HK-2 (cell line): ENCODE results near the gene CACNA1H.

Source experiments
- DNase-seq: peaks from one replicate; pipeline ENCODE4 v3.0.0-alpha.2; 2018; ENCODE audit not compliant: unreplicated experiment

CACNA1H gene

GRCh38 chr16:1158456-1159324, 5.8 kb downstream of the CACNA1H start:
- no peak for DNase-seq

GRCh38 chr16:1159325-1159972, 6.5 kb downstream of the CACNA1H start:
- DNase-seq: no peak

GRCh38 chr16:1159973-1160772, 7.3 kb downstream of the CACNA1H start:
- peak; percentile 58 for DNase-seq

GRCh38 chr16:1160773-1161348, 8.0 kb downstream of the CACNA1H start:
- DNase-seq: no peak

DNA sequence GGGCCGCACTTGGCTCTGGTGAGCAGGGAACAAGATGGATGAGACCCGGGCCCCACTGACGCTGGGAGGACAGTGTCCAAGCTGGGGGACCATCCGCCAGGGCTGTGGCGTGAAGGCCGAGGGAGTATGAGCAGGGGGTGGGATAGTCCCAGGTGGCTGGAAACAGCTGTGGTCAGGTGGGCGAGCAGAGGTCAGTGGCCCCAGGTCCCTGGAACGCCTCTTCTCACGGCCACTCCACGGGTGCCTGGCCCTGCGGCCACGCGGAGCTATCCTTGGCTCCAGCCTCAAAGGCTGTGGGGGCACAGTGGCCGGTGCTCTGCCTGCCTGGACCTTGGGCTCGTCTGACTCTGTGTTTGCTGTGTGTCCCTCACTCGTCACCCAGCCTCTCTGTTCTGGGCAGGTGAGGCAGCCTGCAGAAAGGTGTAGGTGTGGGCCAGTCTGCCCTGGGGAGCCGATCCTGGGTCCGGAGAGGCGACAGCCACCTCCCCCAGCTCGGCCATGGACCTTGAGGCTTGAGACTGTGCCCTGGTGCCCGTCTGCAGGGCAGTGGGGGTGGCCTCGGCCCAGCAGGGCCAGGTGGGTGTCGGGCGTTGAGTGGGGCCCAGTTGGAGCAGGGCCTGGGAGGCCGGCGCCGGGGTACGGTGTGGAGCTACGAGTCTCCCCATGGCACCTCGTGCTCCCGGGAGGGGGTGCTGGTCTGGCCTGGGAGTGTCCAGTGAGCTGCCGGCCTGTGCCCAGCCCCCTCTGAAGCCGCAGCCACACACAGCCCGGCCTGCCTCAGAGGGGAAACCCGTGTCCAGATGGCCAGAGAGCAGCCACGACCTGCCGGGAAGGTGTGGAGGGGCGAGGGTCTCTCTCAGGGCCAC, 10.0 kb downstream of the CACNA1H start:
- DNase-seq: no peak

GRCh38 chr16:1163567-1164055, 10.7 kb downstream of the CACNA1H start:
- DNase-seq: peak; percentile 68

DNA sequence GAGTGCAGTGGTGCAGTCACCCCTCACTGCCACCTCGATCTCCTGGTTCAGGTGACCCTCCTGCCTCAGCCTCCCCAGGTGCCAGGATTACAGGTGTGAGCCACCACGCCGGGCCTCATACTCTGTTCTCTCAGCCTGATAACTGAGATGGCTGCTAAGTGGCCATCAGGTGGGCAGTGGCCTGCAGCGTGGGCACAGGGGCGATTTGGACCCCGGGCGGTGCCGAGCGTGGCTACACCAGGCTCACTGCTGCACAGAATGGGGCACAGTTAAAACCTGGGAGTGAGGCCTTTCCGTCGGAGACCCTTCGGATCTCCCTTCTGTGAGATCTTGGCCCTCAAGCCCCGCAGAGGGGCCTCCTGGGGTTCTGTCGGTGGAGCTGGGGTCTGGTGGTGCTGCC, 11.5 kb downstream of the CACNA1H start:
- DNase-seq: no peak

- no peak for DNase-seq
Measured at GRCh38 chr16:1164975-1165374, 12.1 kb downstream of the CACNA1H start.

GRCh38 chr16:1165511-1165910, 12.6 kb downstream of the CACNA1H start:
- DNase-seq: no peak

- no peak for DNase-seq
Measured at GRCh38 chr16:1167276-1168107, 14.6 kb downstream of the CACNA1H start.

DNA sequence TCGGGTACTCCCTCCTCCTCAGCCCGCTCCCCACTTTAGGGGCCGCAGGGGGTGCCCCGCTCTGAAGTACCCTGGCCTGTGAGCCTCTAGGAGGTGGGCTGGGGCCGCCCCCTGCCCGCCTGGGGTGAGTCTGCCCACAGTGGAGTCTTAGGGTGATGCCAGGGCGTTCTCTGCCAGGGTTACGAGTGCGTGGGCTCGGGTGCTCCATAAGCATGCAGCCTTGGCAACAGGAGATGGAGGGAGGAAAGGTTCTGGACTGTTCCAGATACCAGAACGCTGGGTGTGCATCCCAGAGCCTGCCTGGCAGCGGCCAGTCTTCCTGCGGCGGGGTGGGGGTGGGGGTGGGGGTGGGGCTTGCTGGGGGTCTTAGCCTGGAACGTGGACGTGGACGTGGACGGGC, 15.9 kb downstream of the CACNA1H start:
- no peak for DNase-seq

DNA sequence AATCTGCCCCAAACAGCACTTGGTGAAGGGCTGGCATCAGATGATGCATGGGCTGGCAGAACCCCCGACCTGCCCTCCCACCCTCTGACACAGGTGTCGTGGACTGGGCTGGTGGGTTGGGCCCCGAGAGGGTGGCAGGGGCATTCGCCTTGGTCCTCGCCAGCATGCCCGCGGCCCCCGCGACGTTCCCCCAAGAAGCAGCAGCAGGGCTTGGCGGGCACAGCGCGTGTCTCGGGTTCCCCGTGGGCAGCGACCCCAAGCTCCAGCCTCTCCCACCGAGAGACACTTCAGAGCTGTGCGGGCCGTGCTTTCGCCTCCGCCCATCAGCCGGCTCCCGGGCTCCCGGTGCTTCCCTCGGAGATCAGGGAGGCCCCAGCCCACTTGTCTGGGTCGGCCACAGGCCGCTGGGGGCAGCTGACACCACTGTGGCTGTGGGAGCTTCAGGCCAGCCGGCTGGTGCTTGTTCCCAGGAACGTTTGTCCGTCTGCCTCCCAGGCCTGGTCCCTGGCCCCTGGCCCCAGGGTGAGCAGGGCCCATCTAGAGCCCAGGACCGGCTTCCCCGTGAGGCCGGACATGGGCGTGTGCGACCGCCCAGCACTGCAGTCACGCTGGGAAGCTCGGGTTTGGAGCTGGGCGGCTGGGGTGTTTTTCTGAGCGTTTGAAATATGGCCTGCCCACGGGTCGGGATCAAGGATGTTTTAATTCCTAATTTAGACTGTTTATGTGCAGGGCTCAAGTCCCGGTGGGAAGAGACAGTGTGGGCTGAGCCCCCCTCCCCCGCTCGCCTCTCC, 16.6 kb downstream of the CACNA1H start:
- DNase-seq: no peak

DNA sequence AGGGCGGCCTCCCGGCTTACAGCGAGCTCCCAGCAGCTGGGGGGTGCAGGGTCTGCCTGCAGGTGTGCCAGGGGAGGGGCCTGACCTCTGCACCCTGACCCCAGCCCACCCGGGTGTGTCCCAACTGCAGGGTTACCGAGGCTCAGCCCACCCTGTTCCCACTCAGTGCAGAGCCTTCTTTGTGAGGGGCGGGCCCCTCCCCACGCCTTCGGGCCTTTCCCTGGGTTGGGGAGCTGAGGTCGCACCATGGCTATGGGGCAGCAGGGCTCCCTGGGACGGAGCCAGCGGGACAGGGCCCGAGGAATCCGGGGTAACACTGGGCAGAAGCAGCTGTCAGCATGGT, 17.1 kb downstream of the CACNA1H start:
- DNase-seq: no peak

- DNase-seq: no peak
Measured at GRCh38 chr16:1171001-1171400, 18.1 kb downstream of the CACNA1H start.

DNA sequence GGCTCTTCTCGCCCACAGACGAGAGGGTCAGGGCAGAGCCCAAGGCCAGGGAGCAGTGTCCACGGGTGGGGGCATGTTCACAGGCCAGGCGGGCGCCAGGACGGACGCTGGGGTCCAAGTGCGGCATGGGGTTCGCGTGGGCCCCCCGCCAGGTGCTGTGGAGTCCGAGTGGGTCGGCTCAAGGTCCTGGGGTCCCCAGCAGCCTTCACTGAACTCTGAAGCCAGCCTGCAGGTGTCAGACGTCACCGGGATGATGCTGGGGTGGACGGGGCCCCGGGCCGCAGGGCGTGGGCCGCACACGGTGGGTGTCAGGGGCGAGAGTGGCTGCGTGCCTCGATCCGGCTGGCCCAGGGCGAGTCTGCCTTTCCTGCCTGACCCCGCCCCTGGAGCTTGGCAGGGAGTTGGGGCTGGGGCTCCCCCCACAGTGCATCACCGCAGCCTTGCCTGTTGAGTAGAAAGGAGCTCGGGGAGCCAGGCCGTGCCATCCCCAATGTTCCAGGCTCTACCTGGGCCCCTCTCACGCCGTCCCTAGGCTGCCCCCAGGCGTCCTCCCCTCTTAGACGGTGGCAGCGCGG, 19.0 kb downstream of the CACNA1H start:
- DNase-seq: no peak

DNA sequence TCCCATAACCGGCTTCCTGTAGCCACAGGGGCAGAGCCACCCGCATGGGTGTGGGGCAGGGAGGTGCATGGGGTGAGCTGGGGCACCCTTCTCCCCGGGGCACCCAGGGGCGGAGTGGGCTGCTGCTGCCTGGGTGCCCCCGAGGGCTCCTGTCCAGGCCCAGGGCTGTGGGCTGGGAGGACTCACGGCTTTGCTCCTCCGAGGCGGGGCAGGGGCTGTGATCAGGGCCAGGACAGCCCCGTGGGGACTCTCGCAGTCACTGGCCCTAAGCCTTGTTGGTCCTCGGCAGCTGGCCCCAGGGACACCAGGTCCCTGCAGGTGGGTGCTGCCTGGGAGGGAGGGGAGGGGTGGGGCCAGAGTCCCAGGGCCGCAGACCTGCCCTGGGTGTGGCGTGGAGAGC, 19.7 kb downstream of the CACNA1H start:
- DNase-seq: no peak

DNA sequence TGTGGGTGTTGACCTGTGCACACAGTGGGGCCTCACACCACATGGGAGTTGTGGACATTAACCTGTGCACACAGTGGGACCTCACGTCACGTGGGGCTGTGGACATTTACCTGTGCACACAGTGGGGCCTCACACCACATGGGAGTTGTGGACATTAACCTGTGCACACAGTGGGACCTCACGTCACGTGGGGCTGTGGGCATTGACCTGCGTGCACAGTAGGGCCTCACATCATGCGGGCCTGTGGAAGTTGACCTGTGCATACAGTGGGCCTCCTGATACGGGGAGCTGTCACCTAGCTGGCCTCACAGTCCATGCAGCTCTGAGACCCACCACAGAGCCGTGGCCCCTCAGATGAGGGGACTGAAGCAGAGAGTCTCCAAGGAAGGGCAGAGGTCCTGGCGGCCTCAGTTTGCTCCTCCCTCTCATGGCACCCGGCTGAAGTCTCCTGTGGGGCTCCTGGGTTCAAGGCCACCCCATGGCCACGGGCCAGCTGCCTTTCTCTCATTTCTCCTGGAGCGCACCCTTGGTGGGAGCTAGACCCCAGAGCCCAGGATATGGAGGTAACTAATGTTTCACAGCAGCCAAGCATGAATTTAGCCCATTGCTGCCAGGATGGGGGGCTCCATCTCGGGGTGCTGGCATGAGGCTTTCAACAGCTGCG, 21.0 kb downstream of the CACNA1H start:
- DNase-seq: no peak
